HG03521 (cell line): ENCODE measurements around the gene SLC44A4.
A peak's percentile ranks its signal among the peaks of the same experiment; 100 is the strongest.
"Not testable (repeated sequence)": the region's sequence is repeated elsewhere in the genome, so short reads cannot be mapped to it uniquely, and the experiment has no call there.

Source experiments
- ATAC-seq: cut with Tn5 transposase; IDR thresholded peaks from one replicate; pipeline ENCODE4 v1.9.1; 2021; ENCODE audit warnings: mild to moderate bottlenecking, moderate library complexity; ENCODE audit not compliant: unreplicated experiment

Gene SLC44A4

DNA sequence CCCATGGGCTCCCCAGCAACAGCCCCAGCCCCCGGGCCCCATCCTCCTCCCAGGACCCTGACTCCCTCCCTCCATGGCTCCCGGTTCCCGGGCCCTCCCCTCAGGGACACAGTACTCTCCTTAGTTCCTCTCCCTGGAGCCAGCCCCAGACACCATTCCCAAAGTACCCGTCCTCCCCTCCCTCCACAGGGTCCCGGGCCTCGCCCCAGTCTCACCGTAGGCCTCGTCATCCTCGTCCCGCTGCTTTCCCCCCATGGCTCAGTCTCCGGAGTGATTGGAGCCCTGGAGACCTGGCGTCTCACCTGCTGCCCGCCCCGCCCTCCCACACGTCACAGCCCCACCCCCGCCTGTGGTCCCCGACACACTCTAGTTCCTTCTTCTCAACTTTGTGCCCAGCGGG lies at the start of gene SLC44A4:
SLC44A4 (minus strand) TSS at position 272 of the 400 bp plus-strand sequence; CDS start at position 255, 17 bp downstream.
- ATAC-seq = no peak

- no peak for ATAC-seq
Measured at GRCh38 chr6:31928672-31928939, 49.8 kb upstream of the SLC44A4 start.

DNA sequence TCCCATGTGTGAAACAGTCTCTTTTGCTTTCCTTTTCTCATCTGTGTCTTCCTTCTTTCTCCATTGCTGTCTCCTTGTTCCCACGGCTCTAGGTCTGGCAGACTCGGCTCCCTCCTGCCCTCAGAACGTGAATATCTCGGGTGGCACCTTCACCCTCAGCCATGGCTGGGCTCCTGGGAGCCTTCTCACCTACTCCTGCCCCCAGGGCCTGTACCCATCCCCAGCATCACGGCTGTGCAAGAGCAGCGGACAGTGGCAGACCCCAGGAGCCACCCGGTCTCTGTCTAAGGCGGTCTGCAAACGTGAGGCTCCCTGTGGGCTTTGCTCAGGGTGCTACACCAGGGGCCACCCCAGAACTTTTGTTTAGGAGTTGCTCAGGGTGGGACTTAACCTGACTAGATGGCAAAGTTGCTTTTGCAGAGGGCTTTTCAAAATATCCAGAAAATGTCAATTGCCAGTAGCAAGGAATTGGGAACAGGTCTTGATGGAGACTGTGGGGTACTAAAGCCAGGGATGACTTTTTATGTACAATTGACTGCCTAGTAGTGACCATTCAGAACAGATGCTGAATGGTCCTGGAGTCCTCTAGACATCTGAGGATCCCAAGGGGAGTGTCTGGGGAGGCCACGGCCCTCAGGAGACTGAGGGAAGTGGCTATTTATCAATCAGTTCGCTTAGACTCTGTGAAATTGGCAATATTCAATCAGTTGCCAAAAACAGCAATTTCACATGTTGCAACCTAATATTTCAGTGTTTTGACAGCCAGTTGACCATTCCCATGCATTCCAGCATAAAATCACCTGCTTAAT lies 49.3 kb upstream of the SLC44A4 start:
- no peak for ATAC-seq

DNA sequence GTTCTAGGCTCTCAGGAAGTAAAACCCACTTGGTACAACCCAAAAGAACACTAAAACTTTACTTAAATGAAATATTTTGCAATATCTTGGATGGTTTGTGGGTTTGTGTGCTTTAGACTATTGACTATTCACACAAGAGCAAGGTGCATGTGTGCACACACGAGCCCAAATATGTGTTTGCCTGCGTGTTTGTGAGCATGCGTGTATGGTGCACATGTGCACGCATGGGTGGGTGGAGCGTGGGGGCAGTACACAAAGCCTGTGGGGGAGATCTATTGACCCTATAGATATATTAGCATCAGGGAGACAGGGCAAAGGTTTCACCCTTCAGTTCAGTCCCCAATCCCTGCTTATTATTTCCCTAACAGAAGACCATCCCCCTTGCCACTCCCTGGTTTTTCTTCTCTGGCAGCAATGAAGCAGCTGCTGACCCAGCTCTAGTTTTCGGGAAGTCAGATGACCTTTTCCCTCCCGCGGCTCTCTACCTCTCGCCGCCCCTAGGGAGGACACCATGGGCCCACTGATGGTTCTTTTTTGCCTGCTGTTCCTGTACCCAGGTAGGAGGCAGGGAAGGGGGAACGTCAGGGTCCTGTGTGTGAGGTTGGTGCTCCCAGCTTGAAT lies 48.6 kb upstream of the SLC44A4 start, which contains the start of gene C2:
C2 (plus strand) TSS at position 476 of the 621 bp plus-strand sequence; CDS start at position 512, 36 bp downstream.
- ATAC-seq = no peak

DNA sequence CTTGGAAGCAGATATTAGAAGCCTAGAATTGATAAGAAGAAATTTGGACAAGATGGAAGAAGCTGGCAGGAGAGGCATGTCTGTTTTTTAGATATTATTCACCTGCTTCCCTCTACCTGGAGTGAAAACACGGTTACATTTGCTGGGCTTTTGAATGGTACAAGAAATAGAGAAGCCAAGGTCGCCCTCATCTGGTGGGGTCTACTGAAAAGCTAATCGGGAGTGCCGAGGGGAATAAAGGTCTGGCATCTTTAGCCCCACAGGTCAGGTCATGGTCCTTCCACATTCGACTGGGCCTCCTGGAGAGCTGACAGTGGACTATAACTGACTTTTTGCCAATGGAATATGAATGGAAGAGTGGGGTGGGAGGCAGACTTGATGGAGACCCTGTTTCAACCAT lies 44.1 kb upstream of the SLC44A4 start:
- no peak for ATAC-seq

DNA sequence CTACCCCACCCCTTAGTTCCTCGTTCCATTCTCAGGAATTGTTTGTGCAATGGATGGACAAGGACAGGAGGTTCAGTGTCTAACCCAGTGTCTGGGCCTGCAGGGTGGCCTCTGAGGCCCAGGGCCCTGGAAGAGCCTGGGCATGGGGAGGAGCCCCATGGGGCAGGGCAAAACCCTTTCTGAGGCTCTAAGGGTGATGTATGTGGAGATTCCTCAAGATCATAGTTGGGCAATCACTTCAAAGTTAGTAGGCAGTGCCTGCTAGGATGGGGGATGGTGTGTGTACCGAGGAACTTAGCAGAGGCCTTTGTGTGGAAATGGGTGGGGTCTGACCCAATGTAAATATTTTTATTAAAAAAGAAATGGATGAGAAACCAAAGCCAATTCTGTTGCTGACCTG lies 42.0 kb upstream of the SLC44A4 start:
- ATAC-seq = no peak

DNA sequence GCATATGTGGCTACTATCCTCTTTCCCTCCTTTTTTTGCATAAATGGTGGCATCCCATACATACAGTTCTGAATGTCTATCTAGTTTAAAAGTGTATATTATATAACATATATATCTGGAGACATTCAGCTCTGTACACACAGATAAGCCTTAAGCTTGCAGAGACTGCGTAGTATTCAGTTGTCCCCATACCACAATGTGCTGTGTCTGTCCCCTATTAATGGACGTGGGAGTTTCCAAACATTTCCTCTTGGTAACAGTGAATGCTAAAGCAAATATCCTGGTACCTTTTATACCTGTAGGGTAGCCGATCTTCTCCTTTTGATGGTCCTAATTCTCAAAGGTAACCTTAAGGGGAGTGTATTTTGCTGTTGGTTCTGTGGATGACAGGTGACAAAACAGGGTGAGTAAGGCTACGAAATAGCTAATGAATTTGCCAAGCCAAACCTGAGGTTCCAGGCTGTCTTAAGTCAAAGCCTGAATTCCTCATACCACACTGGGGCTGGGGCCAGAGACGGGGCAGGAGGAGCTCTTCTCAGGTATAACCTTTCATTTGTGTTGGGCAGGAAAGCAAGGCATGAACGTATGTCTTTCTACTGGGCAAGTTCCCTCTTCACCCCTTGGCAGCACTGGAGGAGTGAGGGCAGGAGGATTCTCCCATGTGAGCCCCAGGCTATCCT lies 41.0 kb upstream of the SLC44A4 start:
- no peak for ATAC-seq

DNA sequence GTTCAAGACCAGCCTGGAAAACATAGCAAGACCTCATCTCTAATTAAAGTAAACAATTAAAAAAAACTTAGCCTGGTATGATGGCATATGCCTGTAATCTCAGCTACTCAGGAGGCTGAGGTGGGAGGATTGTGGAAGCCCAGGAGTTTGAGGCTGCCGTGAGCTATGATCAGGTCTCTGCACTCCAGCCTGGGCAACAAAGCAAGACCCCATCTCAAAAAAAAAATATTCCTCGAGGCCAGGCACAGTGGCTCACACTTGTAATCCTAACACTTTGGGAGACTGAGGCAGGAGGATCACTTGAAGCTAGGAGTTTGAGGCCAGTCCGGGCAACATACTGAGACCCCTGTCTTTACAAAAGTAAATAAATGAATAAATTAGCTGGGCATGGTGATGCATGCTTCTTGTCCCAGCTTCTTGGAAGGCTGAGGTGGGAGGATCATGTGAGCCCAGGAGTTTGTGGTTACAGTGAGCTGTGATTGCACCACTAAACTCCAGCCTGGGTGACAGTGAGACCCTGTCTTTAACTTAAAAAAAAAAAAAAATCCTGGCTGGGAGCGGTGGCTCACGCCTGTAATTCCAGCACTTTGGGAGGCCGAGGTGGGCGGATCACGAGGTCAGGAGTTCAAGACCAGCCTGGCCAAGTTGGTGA lies 39.4 kb upstream of the SLC44A4 start:
- no peak for ATAC-seq

DNA sequence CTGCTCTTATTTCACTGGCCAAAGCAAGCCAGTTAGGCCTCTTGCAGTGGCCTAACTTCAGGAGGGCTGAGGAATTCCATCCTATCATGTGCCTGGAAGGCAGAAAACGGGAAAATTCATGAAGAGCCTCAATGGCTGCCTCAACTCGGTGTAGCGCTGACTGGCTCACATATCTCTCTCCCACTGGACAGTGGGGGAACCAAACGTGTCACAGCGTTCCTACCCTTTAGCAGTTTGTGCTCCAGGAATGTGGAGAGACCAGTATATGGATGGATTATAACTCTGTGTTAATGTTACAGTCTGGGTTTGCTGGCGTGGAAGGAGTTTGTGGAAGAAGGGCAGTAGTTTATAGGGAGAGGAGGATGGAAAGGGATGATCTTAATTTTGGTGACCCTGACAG lies 37.0 kb upstream of the SLC44A4 start:
- ATAC-seq = no peak

GRCh38 chr6:31915351-31915750 lies 36.6 kb upstream of the SLC44A4 start:
- no peak for ATAC-seq

GRCh38 chr6:31911826-31912585 lies 33.2 kb upstream of the SLC44A4 start:
- ATAC-seq = no peak

DNA sequence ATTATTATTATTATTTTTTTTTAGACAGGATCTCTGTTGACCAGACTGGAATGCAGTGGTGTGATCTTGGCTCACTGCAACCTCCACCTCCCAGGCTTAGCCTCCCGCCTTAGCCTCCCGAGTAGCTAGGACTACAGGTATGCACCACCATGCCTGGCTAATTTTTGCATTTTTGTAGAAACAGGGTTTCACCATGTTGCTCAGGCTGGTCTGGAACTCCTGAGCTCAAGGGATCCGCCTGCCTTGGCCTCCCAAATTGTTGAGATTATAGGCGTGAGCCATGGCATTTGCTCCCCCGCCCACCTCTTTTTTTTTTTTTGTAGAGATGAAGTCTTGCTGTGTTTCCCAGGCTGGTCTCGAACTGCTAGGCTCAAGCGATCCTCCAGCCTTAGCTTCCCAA lies 30.5 kb upstream of the SLC44A4 start:
- not testable (repeated sequence) for ATAC-seq

DNA sequence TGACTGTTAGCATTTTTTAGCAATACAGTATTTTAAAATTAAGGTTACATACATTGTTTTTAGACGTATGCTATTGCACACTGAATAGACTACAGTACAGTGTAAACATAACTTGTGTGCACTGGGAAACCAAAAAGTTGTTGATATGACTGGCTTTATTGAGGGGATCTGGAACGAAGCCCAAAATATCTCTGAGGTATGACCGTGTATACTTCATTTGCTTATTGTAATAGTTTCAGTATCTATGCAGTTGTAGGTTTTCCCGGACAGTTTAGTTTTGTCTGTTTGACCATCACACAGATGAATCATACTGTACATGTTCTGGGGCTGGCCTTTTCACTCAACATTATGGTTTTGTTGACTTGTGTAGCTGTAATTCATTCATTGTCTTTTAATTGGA lies 30.0 kb upstream of the SLC44A4 start:
- peak; percentile 80 for ATAC-seq

DNA sequence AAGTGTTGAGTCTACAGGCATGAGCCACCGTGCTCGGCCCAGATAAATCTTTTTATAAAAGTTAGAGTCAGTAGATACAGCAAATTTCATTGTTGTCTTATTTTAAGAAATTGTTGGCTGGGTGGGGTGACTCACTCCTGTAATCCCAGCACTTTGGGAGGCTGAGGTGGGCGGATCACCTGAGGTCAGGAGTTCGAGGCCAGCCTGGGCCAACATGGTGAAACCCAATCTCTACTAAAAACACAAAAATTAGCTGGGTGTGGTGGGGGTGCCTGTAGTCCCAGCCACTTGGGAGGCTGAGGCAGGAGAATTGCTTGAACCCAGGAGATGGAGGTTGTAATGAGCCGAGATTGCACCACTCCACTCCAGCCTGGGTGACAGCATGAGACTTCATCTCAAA lies 29.5 kb upstream of the SLC44A4 start:
- ATAC-seq = not testable (repeated sequence)

DNA sequence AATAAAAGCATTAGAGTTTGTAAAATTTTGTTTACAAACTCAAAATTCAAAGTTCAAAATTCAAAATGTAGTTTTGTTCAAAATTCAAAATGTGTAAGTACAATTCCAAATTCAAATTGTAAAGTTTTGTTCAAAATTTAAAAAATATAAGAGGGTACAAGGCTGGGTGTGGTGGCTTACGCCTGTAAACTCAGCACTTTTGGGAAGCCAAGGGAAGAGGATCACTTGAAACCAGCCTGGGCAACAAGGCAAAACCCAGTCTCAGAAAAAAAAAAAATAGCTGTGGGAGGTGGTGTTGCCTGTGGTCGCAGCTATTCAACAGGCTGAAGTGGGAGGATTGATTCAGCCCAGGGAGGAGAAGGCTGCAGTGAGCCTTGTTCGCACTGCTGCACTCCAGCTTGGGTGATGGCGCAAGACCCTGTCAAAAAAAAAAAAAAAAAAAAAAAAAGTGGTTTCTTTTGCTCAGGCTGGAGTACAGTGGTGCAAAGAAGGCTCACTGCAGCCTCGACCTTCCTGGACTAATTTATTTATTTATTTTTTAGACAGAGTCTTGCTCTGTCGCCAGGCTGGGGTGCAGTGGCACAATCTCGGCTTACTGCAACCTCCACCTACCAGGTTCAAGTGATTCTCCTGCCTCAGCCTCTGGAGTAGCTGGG lies 28.5 kb upstream of the SLC44A4 start:
- no peak for ATAC-seq

DNA sequence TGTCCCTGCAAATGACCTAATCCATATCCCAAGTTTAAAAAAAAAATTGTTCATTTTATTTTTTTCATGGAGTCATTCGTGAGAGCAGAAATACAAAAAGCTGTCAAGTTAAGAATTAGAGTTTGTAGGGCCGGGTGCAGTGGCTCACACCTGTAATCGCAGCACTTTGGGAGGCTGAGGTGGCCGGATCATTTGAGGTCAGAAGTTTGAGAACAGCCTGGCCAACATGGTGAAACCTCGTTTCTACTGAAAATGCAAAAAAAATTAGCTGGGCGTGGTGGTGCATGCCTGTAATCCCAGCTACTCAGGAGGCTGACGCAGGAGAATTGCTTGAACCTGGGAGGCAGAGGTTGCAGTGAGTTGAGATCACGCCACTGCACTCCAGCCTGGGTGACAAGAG lies 27.9 kb upstream of the SLC44A4 start:
- ATAC-seq = not testable (repeated sequence)

- no peak for ATAC-seq
Measured at GRCh38 chr6:31906122-31906521, 27.3 kb upstream of the SLC44A4 start.

DNA sequence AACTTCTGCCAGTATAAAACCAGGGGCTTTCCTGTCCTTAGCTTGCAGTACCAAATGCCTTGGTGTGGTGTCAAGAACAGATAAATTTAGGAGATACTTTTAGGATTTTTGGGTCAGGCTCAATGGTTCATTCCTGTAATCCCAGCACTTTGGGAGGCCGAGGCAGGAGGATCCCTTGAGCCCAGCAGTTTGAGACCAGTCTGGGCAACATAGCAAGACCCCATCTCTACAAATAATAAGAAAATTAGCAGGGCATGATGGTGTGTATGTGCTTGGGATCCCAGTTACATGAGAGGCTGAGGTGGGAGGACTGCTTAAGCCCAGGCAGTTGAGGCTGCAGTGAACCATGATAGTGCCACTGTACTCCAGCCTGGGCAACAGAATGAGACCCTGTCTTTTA lies 26.2 kb upstream of the SLC44A4 start:
- ATAC-seq = no peak

DNA sequence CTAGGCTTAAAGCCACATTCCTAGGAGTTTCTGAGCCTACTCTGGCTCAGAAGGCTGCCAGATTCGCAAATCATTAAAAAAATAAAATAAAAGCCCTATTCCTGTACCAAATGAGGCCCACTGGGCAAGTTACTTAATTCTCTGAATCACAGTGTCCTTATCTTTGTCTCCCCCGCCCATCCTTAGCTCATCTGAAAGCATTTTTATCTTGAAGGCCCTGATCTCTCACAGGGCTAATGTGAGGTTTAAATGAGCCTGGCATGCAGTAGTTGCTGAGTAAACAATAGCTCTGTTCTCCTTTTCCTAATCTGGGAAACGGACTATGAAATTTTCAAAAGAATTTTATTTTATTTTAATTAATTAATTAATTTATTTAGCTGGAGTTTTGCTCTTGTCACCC lies 25.2 kb upstream of the SLC44A4 start:
- ATAC-seq = no peak

DNA sequence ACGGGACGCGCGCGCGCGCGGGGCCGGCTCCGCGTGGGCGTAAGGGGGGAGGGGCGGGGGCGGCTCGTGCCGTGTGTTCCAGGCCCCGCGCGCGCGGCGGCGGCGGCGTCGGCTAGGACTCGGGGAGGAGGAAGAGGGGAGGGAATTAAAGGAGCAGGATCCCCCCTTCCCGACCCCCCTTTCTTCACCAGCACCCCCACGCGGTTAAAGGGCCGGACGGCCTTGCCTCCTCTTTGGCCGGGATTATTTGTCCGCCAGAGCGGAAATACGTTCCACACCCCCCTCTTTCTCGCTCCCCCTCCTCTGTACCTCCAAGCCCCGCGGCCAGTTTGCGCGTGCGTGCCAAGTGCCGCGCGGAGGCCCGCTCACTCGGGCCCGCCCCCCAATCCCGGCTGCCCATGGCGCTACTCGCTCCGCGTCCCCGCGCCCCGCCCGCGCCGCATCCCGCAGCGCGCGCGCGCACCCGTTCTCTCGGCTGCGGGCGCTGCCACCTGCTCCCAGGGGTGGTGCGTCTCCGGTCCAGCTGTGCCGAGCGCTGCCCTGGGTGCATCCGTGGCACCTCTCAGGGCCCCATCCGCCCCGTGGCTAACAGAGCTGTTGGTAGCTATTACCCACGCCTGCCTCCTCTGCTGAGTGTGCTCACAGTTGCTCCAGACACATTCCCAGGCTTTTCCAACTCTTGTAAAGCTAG lies 23.3 kb upstream of the SLC44A4 start, which contains the start of gene ZBTB12:
ZBTB12 (minus strand) TSS at position 134 of the 691 bp plus-strand sequence. CDS start 781 bp downstream, outside the sequence.
- ATAC-seq = peak; percentile 56
